ENCODE results near the gene MARCHF6.

GRCh38 chr5:10315824-10316509 lies 37.5 kb upstream of the MARCHF6 start:
- no peak for TF ChIP-seq GATA2 (IDR thresholded peaks at IDR 0.05; ENCODE audit: low read depth, low read length)
- TF ChIP-seq GATA3 (IDR thresholded peaks at IDR 0.05; ENCODE audit: low read depth, low read length), result no peak
